SK-N-SH treated with all-trans-retinoic acid at 6 μM for 48 hours (cell line): ENCODE results near the gene PLCH2.

ENCODE experiments used
- CSRNP3 ChIP-seq: fragments of 250-450 bp; sonication (Bioruptor Pico); IDR thresholded peaks from 2 replicates; pipeline ENCODE4 v1.5.1; 2021; ENCODE audit warnings: mild to moderate bottlenecking, moderate library complexity
- ZFP30 ChIP-seq: fragments of 450-650 bp; formaldehyde crosslinking; IDR thresholded peaks from 2 replicates; pipeline ENCODE4 v1.5.0; 2022; ENCODE audit warnings: mild to moderate bottlenecking, moderate library complexity

GRCh38 chr1:2523891-2524609, 48.0 kb downstream of the PLCH2 start:
- TF ChIP-seq ZFP30 (CRISPR knock-in tag) (no peak), CSRNP3 (CRISPR knock-in tag) (no peak)
